GM21423 (cell line): ENCODE results near the gene RASSF3.
"Not testable (repeated sequence)": the region's sequence is repeated elsewhere in the genome, so short reads cannot be mapped to it uniquely, and the experiment has no call there.

Source experiments
- ATAC-seq: cut with Tn5 transposase; IDR thresholded peaks from one replicate; pipeline ENCODE4 v1.9.1; 2021; ENCODE audit warnings: mild to moderate bottlenecking, moderate library complexity; ENCODE audit not compliant: unreplicated experiment

Gene RASSF3

GRCh38 chr12:64595863-64596793 is 14.2 kb upstream of the RASSF3 start:
- ATAC-seq = no peak

- ATAC-seq = no peak
These were observed 11.5 kb upstream of the RASSF3 start for GRCh38 chr12:64598831-64599230.

GRCh38 chr12:64600164-64600561 is 10.1 kb upstream of the RASSF3 start:
- ATAC-seq = no peak

GRCh38 chr12:64603183-64603841 is 7.0 kb upstream of the RASSF3 start:
- ATAC-seq = no peak

GRCh38 chr12:64608901-64609535 is 1.3 kb upstream of the RASSF3 start:
- peak; percentile 27 for ATAC-seq

- ATAC-seq = no peak
These were observed 688 bp upstream of the RASSF3 start for GRCh38 chr12:64609536-64610078.

- peak; percentile 53 for ATAC-seq
These were observed 505 bp downstream of the RASSF3 start for GRCh38 chr12:64610660-64611340.

GRCh38 chr12:64611341-64612284 is 1.3 kb downstream of the RASSF3 start:
- no peak for ATAC-seq

- no peak for ATAC-seq
These were observed 2.5 kb downstream of the RASSF3 start for GRCh38 chr12:64612843-64613242.

- not testable (repeated sequence) for ATAC-seq
These were observed 3.6 kb downstream of the RASSF3 start for GRCh38 chr12:64613775-64614398.

GRCh38 chr12:64616201-64616600 is 5.9 kb downstream of the RASSF3 start:
- ATAC-seq = no peak

- ATAC-seq = peak; percentile 41
These were observed 8.8 kb downstream of the RASSF3 start for GRCh38 chr12:64618953-64619590.

- peak; percentile 73 for ATAC-seq
These were observed 11.1 kb downstream of the RASSF3 start for GRCh38 chr12:64621257-64621942.

- ATAC-seq = no peak
These were observed 13.7 kb downstream of the RASSF3 start for GRCh38 chr12:64624035-64624434.

GRCh38 chr12:64625243-64626077 is 15.2 kb downstream of the RASSF3 start:
- peak; percentile 49 for ATAC-seq

- ATAC-seq = not testable (repeated sequence)
These were observed 16.3 kb downstream of the RASSF3 start for GRCh38 chr12:64626588-64626987.

GRCh38 chr12:64627771-64628170 is 17.5 kb downstream of the RASSF3 start:
- ATAC-seq = no peak
